Adrenal gland (tissue), 12 donors: ENCODE measurements around the gene SH3BP5L. TPM values are rescaled to one million over a fixed set of nuclear protein-coding genes. Genes with fewer than 3 reads are reported as not detected.
"Not testable (repeated sequence)": the region's sequence is repeated elsewhere in the genome, so short reads cannot be mapped to it uniquely, and the experiment has no call there.

Experiments
- DNase-seq, 7 donors: peaks; one replicate each; pipeline ENCODE4 v3.0.0-alpha.2; 2019 to 2020
- H3K27ac ChIP-seq, 5 donors: fragments of 200-600 bp; sonication (generic) in 4 of 5; 1 replicate in 3 of 5; 2 replicates in 2 of 5; pipeline versions ENCODE4 v1.5.1 to v1.8.0; 2016 to 2020; ENCODE audit warnings: mild to moderate bottlenecking in 1 of 5
- H3K27me3 ChIP-seq: fragments of 200-600 bp; 2 replicates; pipeline ENCODE4 v1.8.0; 2021
- H3K36me3 ChIP-seq, 2 donors: fragments of 200-600 bp; replicated peaks in 1 of 2; 1 replicate in 1 of 2; 2 replicates in 1 of 2; pipeline versions ENCODE4 v1.5.1 to v1.8.0; 2018 to 2022
- H3K4me1 ChIP-seq, 2 donors: fragments of 200-600 bp; replicated peaks in 1 of 2; 1 replicate in 1 of 2; 2 replicates in 1 of 2; pipeline versions ENCODE4 v1.5.1 to v1.8.0; 2018 to 2021
- H3K4me3 ChIP-seq, 4 donors: fragments of 200-600 bp; sonication (generic) in 3 of 4; one replicate each; pipeline ENCODE4 v1.5.1; 2016 to 2018
- H3K9me3 ChIP-seq, 3 donors: fragments of 200-600 bp; sonication (generic) in 1 of 3; replicated peaks in 1 of 3; 1 replicate in 2 of 3; 2 replicates in 1 of 3; pipeline versions ENCODE4 v1.5.1 to v1.8.0; 2016 to 2021
- CTCF ChIP-seq, 6 experiments: fragments of 450-650 bp in 4 of 6; fragments of 200-600 bp in 2 of 6; sonication (generic) in 1 of 6; IDR thresholded peaks; 1 replicate in 5 of 6; 2 replicates in 1 of 6; pipeline versions ENCODE4 v1.5.1 to v1.8.0; 2016 to 2021; ENCODE audit warnings: antibody characterized with exemption in 6 of 6, mild to moderate bottlenecking in 2 of 6, moderate library complexity in 1 of 6
- POLR2A ChIP-seq, 2 donors: fragments of 450-650 bp; IDR thresholded peaks; one replicate each; pipeline ENCODE4 v1.6.1; 2017; ENCODE audit warnings: antibody characterized with exemption in 2 of 2, mild to moderate bottlenecking in 2 of 2, moderate library complexity in 1 of 2
- WGBS, 4 donors: extraction: QIAGEN DNeasy Blood & Tissue Kit in 2 of 4; methylation state at CpG; one replicate each; pipeline versions ENCODE4 v1.1.5 to v1.1.7; 2013 to 2017; 5-methylcytosine and 5-hydroxymethylcytosine counted together
- intact Hi-C, 2 donors: fragments of 100-400 bp; cut with DNase I; formaldehyde crosslinking; loops; one replicate each; pipeline versions ENCODE4 v1.14.1 to v1.15.0; 2022 to 2023
- polyA plus RNA-seq, 3 donors: library from polyadenylated mRNA; stranded (reverse); fragments of 200-250 nt in 2 of 3; fragments of 350-450 nt in 1 of 3; fragmentation: Illumina TruSeq in 1 of 3; extraction: RNeasy Lipid Tissue Mini Kit (QIAGEN cat#74804) in 1 of 3; gene quantifications; one replicate each; pipeline ENCODE4 v1.2.3, GENCODE V29; 2013 to 2014
- total RNA-seq, 9 donors: library from RNA; depleted of rRNA in 4 of 9; stranded (reverse); fragments of >200 nt in 4 of 9; fragments of 120-200 nt in 1 of 9; fragmentation: NEBNext Ultra II Directional in 1 of 9; extraction: Animal tissue kit (Norgen Biotek cat#: 25700) in 1 of 9; gene quantifications; one replicate each; pipeline versions ENCODE4 v1.1.0 to v1.2.4, GENCODE V29; 2013 to 2023
- donor health status: healthy with polysubstance abuse.
- donor health status: Bipolar disorder and iron deficiency.
- donor health status: DM: yes; HTN: yes; CAD: no.
- donor health status: DM: no; HTN: no; CAD: no.
- donor health status: DM: no; HTN: no; CAD: no.
- donor health status: DM: yes; HTN: yes; CAD: no.

SH3BP5L gene
- total and polyA plus RNA-seq, 12 donors: 15.4 to 36.9 (median 26.5) TPM

GRCh38 chr1:248792342-248792741, 33.4 kb downstream of the SH3BP5L start:
- DNase-seq: no peak
- Histone ChIP-seq H3K27ac (no peak overlapping the region), H3K4me3 (no peak overlapping the region), H3K36me3 (no peaks in the 10 kb centered on the region), H3K4me1 (no peaks in the 10 kb centered on the region), H3K27me3 (no peaks in the 10 kb centered on the region), H3K9me3 (no peaks in the 10 kb centered on the region)
- TF ChIP-seq POLR2A (IDR thresholded peaks at IDR 0.05): no peak
- TF ChIP-seq CTCF (IDR thresholded peaks at IDR 0.05): no peak
- intact Hi-C loops: no loop called here
- 66 to 86% (median 69%) methylated on average over 5 of the region's 5 CpGs for WGBS, 4 donors

GRCh38 chr1:248791010-248791409, 34.7 kb downstream of the SH3BP5L start:
- H3K36me3 ChIP-seq: no peaks in the 10 kb centered on the region
- DNase-seq: no peak
- H3K4me3 ChIP-seq: no peak overlapping the region
- no peaks in the 10 kb centered on the region for H3K4me1 ChIP-seq
- TF ChIP-seq POLR2A (IDR thresholded peaks at IDR 0.05): no peak
- no peak for TF ChIP-seq CTCF (IDR thresholded peaks at IDR 0.05)
- intact Hi-C loops: no loop called here
- no peaks in the 10 kb centered on the region for H3K27me3 ChIP-seq
- H3K9me3 ChIP-seq: no peaks in the 10 kb centered on the region
- no peak overlapping the region for H3K27ac ChIP-seq
- WGBS, 4 donors: 77 to 83% (median 82%) methylated on average over 4 of the region's 4 CpGs

- intact Hi-C loops: no loop called here
Measured at GRCh38 chr1:248790456-248790855, 35.3 kb downstream of the SH3BP5L start.

GRCh38 chr1:248789337-248789736, 36.4 kb downstream of the SH3BP5L start:
- DNase-seq, H3K27ac ChIP-seq, H3K36me3 ChIP-seq, H3K4me3 ChIP-seq, H3K4me1 ChIP-seq, intact Hi-C loops, H3K27me3 ChIP-seq, H3K9me3 ChIP-seq: not testable (repeated sequence)
- WGBS, 4 donors: 64 to 73% (median 67%) methylated on average over 2 of the region's 2 CpGs

More at GRCh38 chr1:248790456-248790855, 35.3 kb downstream of the SH3BP5L start:
- no peak overlapping the region for H3K27ac ChIP-seq
- no peaks in the 10 kb centered on the region for H3K9me3 ChIP-seq
- DNase-seq: no peak
- H3K27me3 ChIP-seq: no peaks in the 10 kb centered on the region
- 70 to 77% (median 75%) methylated on average over 5 of the region's 5 CpGs for WGBS, 4 donors
- H3K4me3 ChIP-seq: no peak overlapping the region
- TF ChIP-seq POLR2A (IDR thresholded peaks at IDR 0.05) (no peak), CTCF (IDR thresholded peaks at IDR 0.05) (no peak)
- H3K36me3 ChIP-seq: no peaks in the 10 kb centered on the region
- no peaks in the 10 kb centered on the region for H3K4me1 ChIP-seq

- no peaks in the 10 kb centered on the region for H3K36me3 ChIP-seq
- no peaks in the 10 kb centered on the region for H3K4me1 ChIP-seq
- H3K27me3 ChIP-seq: no peaks in the 10 kb centered on the region
- TF ChIP-seq CTCF (IDR thresholded peaks at IDR 0.05) (no peak), POLR2A (IDR thresholded peaks at IDR 0.05) (no peak)
- 74 to 83% (median 76%) methylated on average over 3 of the region's 3 CpGs for WGBS, 4 donors
- H3K4me3 ChIP-seq: no peak overlapping the region
- H3K9me3 ChIP-seq: no peaks in the 10 kb centered on the region
- DNase-seq: no peak
- intact Hi-C loops: no loop called here
- no peak overlapping the region for H3K27ac ChIP-seq
Measured at GRCh38 chr1:248788327-248788726, 37.4 kb downstream of the SH3BP5L start.
